Caco-2 (cell line): Measurements from ENCODE around the gene PTPN14. TPM values are rescaled to one million over a fixed set of nuclear protein-coding genes. Genes with fewer than 3 reads are reported as not detected.

Experiments used
- BruUV-seq: library from RNA; stranded (reverse); fragments of 400-500 nt; replicated peaks from 2 replicates; lab custom pipeline; 2021; lab: Mats Ljungman, UMichigan
- CTCF ChIA-PET: fragments of 300-600 bp; sonication (Branson Sonifier 250); formaldehyde crosslinking; loops from one replicate; lab custom pipeline; 2022; ENCODE audit warnings: antibody characterized with exemption; lab: Charles Lee
- POLR2A ChIA-PET: fragments of 300-600 bp; sonication (Branson Sonifier 250); formaldehyde crosslinking; loops from one replicate; lab custom pipeline; 2022; ENCODE audit warnings: antibody characterized with exemption; lab: Charles Lee
- DNase-seq, 2 experiments: peaks; one replicate each; pipeline versions ENCODE4 v3.0.0 to v3.0.0-alpha.2; 2020 to 2022
- H3K27me3 ChIP-seq: replicated peaks from 2 replicates; pipeline ENCODE4 v1.6.0; 2011; ENCODE audit warnings: low read length; ENCODE audit not compliant: control insufficient read depth, insufficient read depth
- H3K36me3 ChIP-seq: 2 replicates; pipeline ENCODE4 v1.5.1; 2011; ENCODE audit warnings: low read length; ENCODE audit not compliant: control insufficient read depth, insufficient read depth
- H3K4me1 ChIP-seq: fragments of 250-450 bp; sonication (Bioruptor Pico); 2 replicates; pipeline ENCODE4 v1.5.1; 2020; ENCODE audit warnings: mild to moderate bottlenecking
- H3K4me3 ChIP-seq: 2 replicates; pipeline ENCODE4 v1.5.1; 2011; ENCODE audit warnings: low read depth, mild to moderate bottlenecking, control low read depth, low read length
- H3K9me3 ChIP-seq: fragments of 250-450 bp; sonication (Bioruptor Pico); 2 replicates; pipeline ENCODE4 v1.5.1; 2020; ENCODE audit warnings: mild to moderate bottlenecking, moderate library complexity
- H3K27ac Mint-ChIP-seq: one replicate; pipeline ENCODE4 v1.8.0; 2022; ENCODE audit warnings: mixed read lengths; ENCODE audit not compliant: unreplicated experiment
- H3K27me3 Mint-ChIP-seq: one replicate; pipeline ENCODE4 v1.8.0; 2022; ENCODE audit warnings: mixed read lengths; ENCODE audit not compliant: insufficient read depth, unreplicated experiment
- H3K36me3 Mint-ChIP-seq: one replicate; pipeline ENCODE4 v1.8.0; 2022; ENCODE audit warnings: mild to moderate bottlenecking, mixed read lengths; ENCODE audit not compliant: insufficient read depth, unreplicated experiment
- H3K4me1 Mint-ChIP-seq: one replicate; pipeline ENCODE4 v1.8.0; 2022; ENCODE audit warnings: low read depth, mixed read lengths; ENCODE audit not compliant: unreplicated experiment
- H3K4me3 Mint-ChIP-seq: one replicate; pipeline ENCODE4 v1.8.0; 2022; ENCODE audit warnings: mild to moderate bottlenecking, moderate library complexity, mixed read lengths; ENCODE audit not compliant: unreplicated experiment
- H3K9me3 Mint-ChIP-seq: one replicate; pipeline ENCODE4 v1.8.0; 2022; ENCODE audit warnings: mixed read lengths; ENCODE audit not compliant: unreplicated experiment
- intact Hi-C: fragments of 100-400 bp; cut with micrococcal nuclease; formaldehyde crosslinking; loops from one replicate; pipeline ENCODE4 v1.10.0; 2022; ENCODE audit not compliant: unreplicated experiment
- total RNA-seq: library from RNA; stranded (reverse); gene quantifications from 2 replicates; pipeline ENCODE4 v1.2.3, GENCODE V29; 2022
- TF ChIP-seq, protein P1 (sequence below), 2 experiments: fragments of 200-600 bp in 1 of 2; IDR thresholded peaks; 1 replicate in 1 of 2; 2 replicates in 1 of 2; pipeline versions ENCODE4 v1.5.1 to v1.8.0; 2011 to 2022; ENCODE audit warnings: antibody characterized with exemption in 1 of 2, control low read depth in 1 of 2, inconsistent platforms in 1 of 2, low read depth in 1 of 2, low read length in 1 of 2, mild to moderate bottlenecking in 1 of 2, moderate library complexity in 1 of 2; ENCODE audit not compliant: insufficient read depth in 1 of 2, severe bottlenecking in 1 of 2, unreplicated experiment in 1 of 2

The PTPN14 gene
- total RNA-seq, 1 experiment from 2014 or later = 103 TPM

DNA sequence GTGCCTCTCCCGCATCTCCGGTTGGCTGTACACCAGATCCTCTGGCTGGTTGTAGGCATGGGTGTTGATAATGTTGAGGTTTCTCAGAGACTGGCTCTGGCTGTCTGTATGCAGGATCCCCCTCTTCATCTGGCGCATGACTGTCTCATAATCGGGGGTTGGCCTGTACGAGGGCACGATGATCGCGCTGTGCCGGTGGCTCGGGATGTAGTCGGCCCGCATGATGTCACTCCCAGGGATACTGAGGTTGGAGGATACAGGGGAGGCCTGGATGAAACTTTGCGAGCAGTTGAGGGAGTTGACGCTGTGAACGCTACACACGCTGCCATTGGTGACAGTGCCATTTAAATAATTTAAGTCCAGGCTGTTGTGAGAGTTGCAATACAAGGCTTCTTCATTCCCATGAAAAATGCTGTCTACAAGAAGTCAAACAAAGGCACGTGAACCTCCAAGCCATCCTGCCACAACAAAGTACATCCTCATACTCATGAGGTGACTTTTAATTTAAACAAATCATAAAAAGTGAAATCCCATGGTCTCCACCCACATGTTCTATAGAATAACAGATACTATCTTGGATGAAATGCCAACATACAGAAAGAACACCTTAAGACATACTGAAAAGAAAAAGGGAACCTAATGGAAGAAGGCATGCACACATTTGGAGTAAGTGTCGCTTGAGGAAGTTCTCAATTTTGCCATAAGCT is 166.9 kb downstream of the PTPN14 start:
- CTCF ChIA-PET = no interaction called here
- intact Hi-C loops = no loop called here
- no peaks in the 10 kb centered on the region for H3K9me3 Mint-ChIP-seq
- H3K36me3 ChIP-seq = peaks cover 3% of the 10 kb centered on the region
- peaks cover 99% of the 10 kb centered on the region for H3K36me3 Mint-ChIP-seq
- DNase-seq = no peak
- peaks cover 21% of the 10 kb centered on the region for H3K4me1 Mint-ChIP-seq
- H3K4me3 ChIP-seq = no peak overlapping the region
- H3K27ac Mint-ChIP-seq = peak overlapping the region; percentile 50
- H3K27me3 Mint-ChIP-seq = no peaks in the 10 kb centered on the region
- H3K9me3 ChIP-seq = no peaks in the 10 kb centered on the region
- peaks cover 26% of the 10 kb centered on the region for H3K4me1 ChIP-seq
- TF ChIP-seq, protein P1, sequence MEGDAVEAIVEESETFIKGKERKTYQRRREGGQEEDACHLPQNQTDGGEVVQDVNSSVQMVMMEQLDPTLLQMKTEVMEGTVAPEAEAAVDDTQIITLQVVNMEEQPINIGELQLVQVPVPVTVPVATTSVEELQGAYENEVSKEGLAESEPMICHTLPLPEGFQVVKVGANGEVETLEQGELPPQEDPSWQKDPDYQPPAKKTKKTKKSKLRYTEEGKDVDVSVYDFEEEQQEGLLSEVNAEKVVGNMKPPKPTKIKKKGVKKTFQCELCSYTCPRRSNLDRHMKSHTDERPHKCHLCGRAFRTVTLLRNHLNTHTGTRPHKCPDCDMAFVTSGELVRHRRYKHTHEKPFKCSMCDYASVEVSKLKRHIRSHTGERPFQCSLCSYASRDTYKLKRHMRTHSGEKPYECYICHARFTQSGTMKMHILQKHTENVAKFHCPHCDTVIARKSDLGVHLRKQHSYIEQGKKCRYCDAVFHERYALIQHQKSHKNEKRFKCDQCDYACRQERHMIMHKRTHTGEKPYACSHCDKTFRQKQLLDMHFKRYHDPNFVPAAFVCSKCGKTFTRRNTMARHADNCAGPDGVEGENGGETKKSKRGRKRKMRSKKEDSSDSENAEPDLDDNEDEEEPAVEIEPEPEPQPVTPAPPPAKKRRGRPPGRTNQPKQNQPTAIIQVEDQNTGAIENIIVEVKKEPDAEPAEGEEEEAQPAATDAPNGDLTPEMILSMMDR (IDR thresholded peaks at IDR 0.05; ENCODE audit: insufficient read depth in 1 of 2, low read depth in 1 of 2, low read length in 1 of 2, severe bottlenecking in 1 of 2, unreplicated experiment in 1 of 2) = no peak
- no TSS peak for BruUV-seq
- H3K27me3 ChIP-seq = no peaks in the 10 kb centered on the region
- H3K4me3 Mint-ChIP-seq = no peak overlapping the region
- POLR2A ChIA-PET = no interaction called here

GRCh38 chr1:214383381-214384372 is 167.7 kb downstream of the PTPN14 start:
- H3K27me3 ChIP-seq = no peaks in the 10 kb centered on the region
- Mint-ChIP-seq H3K9me3 (no peaks in the 10 kb centered on the region), H3K4me1 (peaks cover 23% of the 10 kb centered on the region), H3K36me3 (peaks cover 99% of the 10 kb centered on the region), H3K4me3 (no peak overlapping the region), H3K27ac (peak overlapping the region; percentile 50), H3K27me3 (no peaks in the 10 kb centered on the region)
- intact Hi-C loops = no loop called here
- peaks cover 3% of the 10 kb centered on the region for H3K36me3 ChIP-seq
- CTCF ChIA-PET = no interaction called here
- TSS peak; percentile 17 for BruUV-seq
- peaks cover 35% of the 10 kb centered on the region for H3K4me1 ChIP-seq
- no peak for DNase-seq
- H3K4me3 ChIP-seq = no peak overlapping the region
- H3K9me3 ChIP-seq = no peaks in the 10 kb centered on the region
- TF ChIP-seq, protein P1 (IDR thresholded peaks at IDR 0.05; ENCODE audit: insufficient read depth in 1 of 2, low read depth in 1 of 2, low read length in 1 of 2, severe bottlenecking in 1 of 2, unreplicated experiment in 1 of 2) = no peak
- POLR2A ChIA-PET = no interaction called here
